A549 (cell line): ENCODE data around the gene FGD5.
A peak's percentile ranks its signal among the peaks of the same experiment; 100 is the strongest.

Experiments
- BHLHE40 ChIP-seq: IDR thresholded peaks from 2 replicates; pipeline ENCODE4 v1.6.1; 2012; ENCODE audit warnings: low read depth, low read length, inconsistent platforms
- CTCF ChIP-seq: fragments of >200 bp; sonication (Bioruptor Twin); formaldehyde crosslinking; IDR thresholded peaks from 3 replicates; pipeline ENCODE4 v1.5.1; 2016
- JUNB ChIP-seq: fragments of >200 bp; sonication (Bioruptor Twin); formaldehyde crosslinking; IDR thresholded peaks from 2 replicates; pipeline ENCODE4 v1.6.1; 2016
- MYC ChIP-seq: IDR thresholded peaks from 2 replicates; pipeline ENCODE4 v1.6.1; 2012; ENCODE audit warnings: mild to moderate bottlenecking, inconsistent platforms, low read length, improper control_type of control experiment, borderline replicate concordance
- POLR2A ChIP-seq: IDR thresholded peaks from 2 replicates; pipeline ENCODE4 v1.6.1; 2012; ENCODE audit warnings: mild to moderate bottlenecking, low read length
- RAD21 ChIP-seq, 2 experiments: fragments of >200 bp in 1 of 2; sonication (Bioruptor Twin) in 1 of 2; formaldehyde crosslinking in 1 of 2; IDR thresholded peaks in 1 of 2; conservative IDR thresholded peaks in 1 of 2; 2 replicates in 1 of 2; 3 replicates in 1 of 2; pipeline ENCODE4 v1.6.1; 2012 to 2018; ENCODE audit warnings: inconsistent platforms in 1 of 2
- RARB ChIP-seq: fragments of 250-450 bp; sonication (Bioruptor Pico); IDR thresholded peaks from 2 replicates; pipeline ENCODE4 v1.8.0; 2021; ENCODE audit warnings: mild to moderate bottlenecking, moderate library complexity
- RFX5 ChIP-seq: fragments of 450-650 bp; IDR thresholded peaks from 2 replicates; pipeline ENCODE4 v1.7.1; 2014; ENCODE audit warnings: antibody characterized with exemption, mild to moderate bottlenecking, moderate library complexity
- TF ChIP-seq, protein P1 (sequence below): fragments of 150-350 bp; IDR thresholded peaks from 2 replicates; pipeline ENCODE4 v1.6.1; 2014; ENCODE audit warnings: low read depth, mild to moderate bottlenecking, low read length
- TF ChIP-seq, protein P2 (sequence below): fragments of 250-450 bp; sonication (Bioruptor Pico); IDR thresholded peaks from 2 replicates; pipeline ENCODE4 v1.5.0; 2021; ENCODE audit warnings: mild to moderate bottlenecking, moderate library complexity, borderline replicate concordance

DNA sequence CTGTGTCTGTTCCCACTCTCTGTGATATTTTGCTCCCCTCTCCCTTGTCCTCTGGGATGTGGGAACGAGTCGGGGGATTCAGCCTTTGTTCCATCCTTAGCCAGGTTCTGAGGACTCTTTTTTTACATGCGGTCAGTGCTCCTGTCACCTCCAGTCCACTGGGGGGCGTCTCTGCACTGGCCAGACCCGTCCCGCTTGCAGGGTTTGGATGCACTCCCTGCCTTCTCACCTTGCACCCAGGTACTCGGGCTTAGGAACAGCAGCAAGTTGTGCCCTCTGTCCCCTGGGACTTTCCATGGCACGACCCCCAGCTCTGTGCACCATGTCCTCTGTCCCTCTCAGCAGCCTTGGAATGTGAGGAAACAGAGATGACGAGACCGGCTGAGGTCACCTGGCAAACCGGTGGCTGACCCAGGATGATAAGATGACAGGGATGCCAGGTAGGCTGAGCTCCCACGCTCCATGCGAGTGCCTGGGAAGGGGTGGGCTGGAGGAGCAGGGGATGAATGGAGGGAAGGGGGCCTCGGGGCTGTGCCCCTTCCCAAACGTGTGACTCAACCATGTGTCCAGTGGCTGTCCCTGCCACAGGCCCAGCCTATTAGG lies 27.3 kb upstream of the FGD5 start:
- TF ChIP-seq, protein P1, sequence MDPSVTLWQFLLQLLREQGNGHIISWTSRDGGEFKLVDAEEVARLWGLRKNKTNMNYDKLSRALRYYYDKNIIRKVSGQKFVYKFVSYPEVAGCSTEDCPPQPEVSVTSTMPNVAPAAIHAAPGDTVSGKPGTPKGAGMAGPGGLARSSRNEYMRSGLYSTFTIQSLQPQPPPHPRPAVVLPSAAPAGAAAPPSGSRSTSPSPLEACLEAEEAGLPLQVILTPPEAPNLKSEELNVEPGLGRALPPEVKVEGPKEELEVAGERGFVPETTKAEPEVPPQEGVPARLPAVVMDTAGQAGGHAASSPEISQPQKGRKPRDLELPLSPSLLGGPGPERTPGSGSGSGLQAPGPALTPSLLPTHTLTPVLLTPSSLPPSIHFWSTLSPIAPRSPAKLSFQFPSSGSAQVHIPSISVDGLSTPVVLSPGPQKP, result no peak
- TF ChIP-seq BHLHE40, result no peak
- TF ChIP-seq POLR2A, result no peak
- peak; percentile 81 to 87 for TF ChIP-seq RAD21 (conservative IDR thresholded peaks at IDR 0.05 in 1 of 2, IDR thresholded peaks at IDR 0.05 in 1 of 2)
- peak; percentile 78 for TF ChIP-seq CTCF
- TF ChIP-seq, protein P2, sequence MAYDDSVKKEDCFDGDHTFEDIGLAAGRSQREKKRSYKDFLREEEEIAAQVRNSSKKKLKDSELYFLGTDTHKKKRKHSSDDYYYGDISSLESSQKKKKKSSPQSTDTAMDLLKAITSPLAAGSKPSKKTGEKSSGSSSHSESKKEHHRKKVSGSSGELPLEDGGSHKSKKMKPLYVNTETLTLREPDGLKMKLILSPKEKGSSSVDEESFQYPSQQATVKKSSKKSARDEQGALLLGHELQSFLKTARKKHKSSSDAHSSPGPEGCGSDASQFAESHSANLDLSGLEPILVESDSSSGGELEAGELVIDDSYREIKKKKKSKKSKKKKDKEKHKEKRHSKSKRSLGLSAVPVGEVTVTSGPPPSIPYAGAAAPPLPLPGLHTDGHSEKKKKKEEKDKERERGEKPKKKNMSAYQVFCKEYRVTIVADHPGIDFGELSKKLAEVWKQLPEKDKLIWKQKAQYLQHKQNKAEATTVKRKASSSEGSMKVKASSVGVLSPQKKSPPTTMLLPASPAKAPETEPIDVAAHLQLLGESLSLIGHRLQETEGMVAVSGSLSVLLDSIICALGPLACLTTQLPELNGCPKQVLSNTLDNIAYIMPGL, result no peak
- no peak for TF ChIP-seq RARB (CRISPR knock-in tag)
- no peak for TF ChIP-seq JUNB
- no peak for TF ChIP-seq RFX5
- no peak for TF ChIP-seq MYC
